Panc1 (cell line): ENCODE results near the gene CABP4. TPM values are rescaled to one million over a fixed set of nuclear protein-coding genes. Genes with fewer than 3 reads are reported as not detected.

Source experiments
- ATAC-seq: fragments of 200-7000 bp; cut with Tn5 transposase; 2 replicates; pipeline ENCODE4 v1.9.1; 2020; ENCODE audit warnings: mild to moderate bottlenecking, moderate library complexity
- BruUV-seq: library from RNA; stranded (reverse); fragments of 400-500 nt; replicated peaks from 2 replicates; lab custom pipeline; 2021; lab: Mats Ljungman, UMichigan
- CTCF ChIA-PET: fragments of 300-600 bp; sonication (Branson Sonifier 250); formaldehyde crosslinking; loops from one replicate; lab custom pipeline; 2022; ENCODE audit warnings: antibody characterized with exemption; lab: Charles Lee
- POLR2A ChIA-PET: fragments of 300-600 bp; sonication (Branson Sonifier 250); formaldehyde crosslinking; loops from one replicate; lab custom pipeline; 2022; ENCODE audit warnings: antibody characterized with exemption; lab: Charles Lee
- DNase-seq: peaks from one replicate; pipeline ENCODE4 v3.0.0-alpha.2; 2010; ENCODE audit warnings: low read depth, low spot score
- H3K27ac ChIP-seq: 2 replicates; pipeline ENCODE4 v1.5.1; 2011; ENCODE audit warnings: mild to moderate bottlenecking, low read length, inconsistent platforms
- H3K27me3 ChIP-seq: fragments of 200-500 bp; sonication (Bioruptor generic); 2 replicates; pipeline ENCODE4 v1.6.0; 2014; ENCODE audit warnings: low read length, inconsistent platforms; ENCODE audit not compliant: control insufficient read depth, insufficient read depth
- H3K36me3 ChIP-seq: fragments of 200-500 bp; sonication (Bioruptor generic); 2 replicates; pipeline ENCODE4 v1.5.1; 2014; ENCODE audit warnings: inconsistent platforms, mild to moderate bottlenecking, low read length, moderate library complexity; ENCODE audit not compliant: control insufficient read depth, insufficient read depth
- H3K4me1 ChIP-seq: 2 replicates; pipeline ENCODE4 v1.5.1; 2011; ENCODE audit warnings: inconsistent platforms, mild to moderate bottlenecking, low read length, moderate library complexity; ENCODE audit not compliant: control insufficient read depth, insufficient read depth
- H3K4me3 ChIP-seq, 2 experiments: 2 replicates each; pipeline ENCODE4 v1.5.1; 2011 to 2012; ENCODE audit warnings: low read depth in 2 of 2, low read length in 2 of 2, mild to moderate bottlenecking in 2 of 2, inconsistent platforms in 1 of 2, moderate library complexity in 1 of 2
- H3K9me3 ChIP-seq: fragments of 200-500 bp; sonication (Bioruptor generic); 2 replicates; pipeline ENCODE4 v1.5.1; 2014; ENCODE audit warnings: low read depth, mild to moderate bottlenecking, inconsistent platforms, low read length, moderate library complexity; ENCODE audit not compliant: control insufficient read depth, insufficient read depth
- POLR2AphosphoS5 ChIP-seq: IDR thresholded peaks from 2 replicates; pipeline ENCODE4 v1.6.1; 2012; ENCODE audit warnings: mild to moderate bottlenecking, low read depth, low read length, moderate library complexity
- SIN3A ChIP-seq: IDR thresholded peaks from 2 replicates; pipeline ENCODE4 v1.6.1; 2012; ENCODE audit warnings: low read depth, mild to moderate bottlenecking, low read length, moderate library complexity, borderline replicate concordance; ENCODE audit not compliant: insufficient read depth
- TCF7L2 ChIP-seq: IDR thresholded peaks from 2 replicates; pipeline ENCODE4 v1.6.1; 2011; ENCODE audit warnings: mild to moderate bottlenecking, low read depth, low read length, inconsistent platforms
- in situ Hi-C: cut with HindIII; loops from 2 replicates; pipeline ENCODE4 v1.10.0; 2016; ENCODE audit warnings: low sequenced_read_pairs, low pct_unique_long_range_greater_than_20kb
- intact Hi-C: fragments of 100-400 bp; cut with micrococcal nuclease; formaldehyde crosslinking; loops from one replicate; pipeline ENCODE4 v1.10.0; 2022; ENCODE audit not compliant: unreplicated experiment
- total RNA-seq: library from RNA; stranded (reverse); gene quantifications from one replicate; pipeline ENCODE4 v1.2.1, GENCODE V29; 2021; ENCODE audit not compliant: unreplicated experiment
- TF ChIP-seq, protein P1 (sequence below), 2 experiments: IDR thresholded peaks; 2 replicates each; pipeline ENCODE4 v1.6.1; 2011 to 2012; ENCODE audit warnings: low read depth in 2 of 2, control low read depth in 1 of 2, low read length in 1 of 2, mild to moderate bottlenecking in 1 of 2, moderate library complexity in 1 of 2; ENCODE audit not compliant: insufficient read depth in 1 of 2
- TF ChIP-seq, protein P2 (sequence below): fragments of 450-650 bp; IDR thresholded peaks from 2 replicates; pipeline ENCODE4 v1.5.1; 2017; ENCODE audit warnings: mild to moderate bottlenecking

CABP4 gene
- total RNA-seq, 1 experiment from 2014 or later, result not detected

DNA sequence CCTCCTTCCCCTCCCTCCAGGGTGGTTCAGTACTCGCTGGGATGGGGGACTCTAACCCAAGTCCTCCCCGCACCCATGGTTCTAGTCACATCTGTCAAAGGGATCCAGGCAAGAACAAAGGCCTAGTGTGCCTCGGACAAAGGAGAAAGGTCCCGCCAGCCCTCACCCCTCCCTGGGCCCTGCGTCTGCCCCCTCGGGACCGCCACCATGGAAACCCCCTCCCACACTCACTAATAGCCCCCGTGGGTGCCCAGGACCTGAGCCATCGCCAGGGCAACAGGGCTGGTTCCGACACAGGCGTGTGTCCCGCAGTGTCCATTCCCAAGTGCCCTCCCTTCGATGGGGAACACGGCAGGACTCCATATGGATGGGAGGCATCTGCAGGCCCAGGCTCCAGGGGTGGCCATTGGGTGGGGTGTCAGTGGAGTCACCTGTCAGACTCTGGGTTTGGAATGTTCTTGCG lies 44.8 kb upstream of the CABP4 start:
- Histone ChIP-seq H3K27me3 (no peaks in the 10 kb centered on the region), H3K9me3 (no peaks in the 10 kb centered on the region), H3K27ac (no peak overlapping the region), H3K36me3 (no peaks in the 10 kb centered on the region), H3K4me1 (peaks cover 18% of the 10 kb centered on the region), H3K4me3 (no peak overlapping the region)
- no peak for DNase-seq
- POLR2A ChIA-PET, result no interaction called here
- ATAC-seq, result no peak
- TF ChIP-seq SIN3A (no peak), POLR2AphosphoS5 (no peak), TCF7L2 (no peak)
- TF ChIP-seq, protein P1, sequence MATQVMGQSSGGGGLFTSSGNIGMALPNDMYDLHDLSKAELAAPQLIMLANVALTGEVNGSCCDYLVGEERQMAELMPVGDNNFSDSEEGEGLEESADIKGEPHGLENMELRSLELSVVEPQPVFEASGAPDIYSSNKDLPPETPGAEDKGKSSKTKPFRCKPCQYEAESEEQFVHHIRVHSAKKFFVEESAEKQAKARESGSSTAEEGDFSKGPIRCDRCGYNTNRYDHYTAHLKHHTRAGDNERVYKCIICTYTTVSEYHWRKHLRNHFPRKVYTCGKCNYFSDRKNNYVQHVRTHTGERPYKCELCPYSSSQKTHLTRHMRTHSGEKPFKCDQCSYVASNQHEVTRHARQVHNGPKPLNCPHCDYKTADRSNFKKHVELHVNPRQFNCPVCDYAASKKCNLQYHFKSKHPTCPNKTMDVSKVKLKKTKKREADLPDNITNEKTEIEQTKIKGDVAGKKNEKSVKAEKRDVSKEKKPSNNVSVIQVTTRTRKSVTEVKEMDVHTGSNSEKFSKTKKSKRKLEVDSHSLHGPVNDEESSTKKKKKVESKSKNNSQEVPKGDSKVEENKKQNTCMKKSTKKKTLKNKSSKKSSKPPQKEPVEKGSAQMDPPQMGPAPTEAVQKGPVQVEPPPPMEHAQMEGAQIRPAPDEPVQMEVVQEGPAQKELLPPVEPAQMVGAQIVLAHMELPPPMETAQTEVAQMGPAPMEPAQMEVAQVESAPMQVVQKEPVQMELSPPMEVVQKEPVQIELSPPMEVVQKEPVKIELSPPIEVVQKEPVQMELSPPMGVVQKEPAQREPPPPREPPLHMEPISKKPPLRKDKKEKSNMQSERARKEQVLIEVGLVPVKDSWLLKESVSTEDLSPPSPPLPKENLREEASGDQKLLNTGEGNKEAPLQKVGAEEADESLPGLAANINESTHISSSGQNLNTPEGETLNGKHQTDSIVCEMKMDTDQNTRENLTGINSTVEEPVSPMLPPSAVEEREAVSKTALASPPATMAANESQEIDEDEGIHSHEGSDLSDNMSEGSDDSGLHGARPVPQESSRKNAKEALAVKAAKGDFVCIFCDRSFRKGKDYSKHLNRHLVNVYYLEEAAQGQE (IDR thresholded peaks at IDR 0.05; ENCODE audit: insufficient read depth in 1 of 2, low read depth in 2 of 2, low read length in 1 of 2), result 0 out of 4 replicates have a peak, but pooled peaks of 1 of the 2 experiments have one; percentile 13
- TF ChIP-seq, protein P2, sequence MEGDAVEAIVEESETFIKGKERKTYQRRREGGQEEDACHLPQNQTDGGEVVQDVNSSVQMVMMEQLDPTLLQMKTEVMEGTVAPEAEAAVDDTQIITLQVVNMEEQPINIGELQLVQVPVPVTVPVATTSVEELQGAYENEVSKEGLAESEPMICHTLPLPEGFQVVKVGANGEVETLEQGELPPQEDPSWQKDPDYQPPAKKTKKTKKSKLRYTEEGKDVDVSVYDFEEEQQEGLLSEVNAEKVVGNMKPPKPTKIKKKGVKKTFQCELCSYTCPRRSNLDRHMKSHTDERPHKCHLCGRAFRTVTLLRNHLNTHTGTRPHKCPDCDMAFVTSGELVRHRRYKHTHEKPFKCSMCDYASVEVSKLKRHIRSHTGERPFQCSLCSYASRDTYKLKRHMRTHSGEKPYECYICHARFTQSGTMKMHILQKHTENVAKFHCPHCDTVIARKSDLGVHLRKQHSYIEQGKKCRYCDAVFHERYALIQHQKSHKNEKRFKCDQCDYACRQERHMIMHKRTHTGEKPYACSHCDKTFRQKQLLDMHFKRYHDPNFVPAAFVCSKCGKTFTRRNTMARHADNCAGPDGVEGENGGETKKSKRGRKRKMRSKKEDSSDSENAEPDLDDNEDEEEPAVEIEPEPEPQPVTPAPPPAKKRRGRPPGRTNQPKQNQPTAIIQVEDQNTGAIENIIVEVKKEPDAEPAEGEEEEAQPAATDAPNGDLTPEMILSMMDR, result no peak
- no TSS peak for BruUV-seq
- in situ Hi-C loops, result no loop called here
- intact Hi-C loops, result loop anchor here (5.0 kb wide), 1 partner anchor 97 kb away; the partner anchor contains the start of genes CDK2AP2 and PITPNM1
- CTCF ChIA-PET, result interaction anchor here (2.1 kb wide), 1 partner anchor 9 kb away, joined by 9 read pairs; the partner anchor contains the start of gene PPP1CA

DNA sequence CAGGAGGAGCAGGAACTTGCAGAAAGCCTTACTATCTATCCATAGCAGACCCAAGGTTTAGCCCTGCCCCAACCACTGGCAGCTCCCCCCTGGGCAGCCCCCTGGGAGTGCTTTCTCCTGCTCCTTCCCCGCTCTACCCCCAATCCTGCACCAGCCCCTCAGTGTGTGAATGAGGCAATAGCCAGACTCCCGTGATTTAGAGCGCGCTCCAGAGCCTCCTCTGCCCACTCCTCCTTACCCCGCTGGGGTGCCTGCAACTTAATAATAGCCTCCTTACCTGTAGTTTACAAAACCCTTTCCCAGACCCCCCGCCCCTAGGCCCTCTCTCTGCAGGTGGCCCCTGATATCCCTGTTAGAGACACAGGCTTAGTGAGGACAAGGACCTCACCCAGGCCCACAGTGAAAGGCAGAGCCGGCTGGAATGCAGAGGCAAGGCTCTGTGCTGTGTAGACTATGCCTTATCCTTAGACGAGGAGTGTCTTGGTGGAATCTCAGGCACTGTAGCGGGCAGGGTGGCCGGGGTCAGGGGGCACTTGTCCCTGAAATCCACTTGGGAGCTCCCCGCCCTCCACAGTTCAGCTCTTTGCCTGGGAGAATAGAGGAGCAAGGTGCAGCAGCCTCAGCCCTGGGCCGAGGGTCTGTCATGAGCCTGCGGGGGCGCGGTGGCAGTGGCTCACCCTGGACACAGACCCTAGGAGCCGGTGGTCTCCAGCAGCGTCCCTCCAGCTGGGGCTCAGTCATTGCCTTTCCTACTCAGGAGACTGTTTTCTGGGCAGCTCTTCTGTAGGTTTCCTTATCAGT lies 44.0 kb upstream of the CABP4 start:
- in situ Hi-C loops, result no loop called here
- no TSS peak for BruUV-seq
- H3K36me3 ChIP-seq, result no peaks in the 10 kb centered on the region
- DNase-seq, result no peak
- H3K4me3 ChIP-seq, result no peak overlapping the region
- no peak overlapping the region for H3K27ac ChIP-seq
- TF ChIP-seq POLR2AphosphoS5, result 0 out of 2 replicates have a peak, but pooled peaks have one; percentile 4
- TF ChIP-seq, protein P1 (IDR thresholded peaks at IDR 0.05; ENCODE audit: insufficient read depth in 1 of 2, low read depth in 2 of 2, low read length in 1 of 2), result no peak
- ChIA-PET CTCF (interaction anchor here (2.1 kb wide), 1 partner anchor 9 kb away, joined by 9 read pairs; the partner anchor contains the start of gene PPP1CA), POLR2A (interaction anchor here (1.2 kb wide), 1 partner anchor 10 kb away, joined by 3 read pairs; the partner anchor contains the start of gene PPP1CA)
- ATAC-seq, result no peak
- H3K27me3 ChIP-seq, result no peaks in the 10 kb centered on the region
- intact Hi-C loops, result loop anchor here (5.0 kb wide), 1 partner anchor 96 kb away; the partner anchor contains the start of genes CDK2AP2 and PITPNM1
- H3K9me3 ChIP-seq, result no peaks in the 10 kb centered on the region
- peaks cover 22% of the 10 kb centered on the region for H3K4me1 ChIP-seq
